CD4-positive, CD25-positive, alpha-beta regulatory T cell (primary cell): ENCODE data around the gene CALD1. TPM values are rescaled to one million over a fixed set of nuclear protein-coding genes. Genes with fewer than 3 reads are reported as not detected.

Experiments
- ATAC-seq, 2 donors: fragments of 150-1000 bp; cut with Tn5 transposase; one replicate each; pipeline ENCODE4 v1.10.0; 2021; ENCODE audit warnings: low read depth in 2 of 2, moderate number of reproducible peaks in 2 of 2, moderate library complexity in 1 of 2
- DNase-seq, 3 donors: peaks; one replicate each; pipeline versions ENCODE4 v3.0.0 to v3.0.0-alpha.2; 2012 to 2022; ENCODE audit warnings: mixed read lengths in 1 of 3
- H3K27ac ChIP-seq: one replicate; pipeline ENCODE4 v1.7.0; 2013; ENCODE audit warnings: mild to moderate bottlenecking, low read length; ENCODE audit not compliant: insufficient read depth, poor library complexity, severe bottlenecking
- H3K27me3 ChIP-seq: one replicate; pipeline ENCODE4 v1.7.0; 2013; ENCODE audit warnings: low read length; ENCODE audit not compliant: control insufficient read depth, insufficient read depth
- H3K36me3 ChIP-seq: one replicate; pipeline ENCODE4 v1.7.0; 2013; ENCODE audit warnings: mild to moderate bottlenecking, low read length, moderate library complexity; ENCODE audit not compliant: control insufficient read depth, insufficient read depth
- H3K4me1 ChIP-seq: 2 replicates; pipeline ENCODE4 v1.7.0; 2013; ENCODE audit warnings: mild to moderate bottlenecking, low read length; ENCODE audit not compliant: insufficient read depth, control insufficient read depth, poor library complexity, severe bottlenecking
- H3K4me3 ChIP-seq: one replicate; pipeline ENCODE4 v1.7.0; 2013; ENCODE audit warnings: low read depth, mild to moderate bottlenecking, low read length, moderate library complexity
- H3K9me3 ChIP-seq, 2 experiments: 1 replicate in 1 of 2; 2 replicates in 1 of 2; pipeline ENCODE4 v1.7.0; 2013; ENCODE audit warnings: low read length in 2 of 2, mild to moderate bottlenecking in 1 of 2, moderate library complexity in 1 of 2; ENCODE audit not compliant: control insufficient read depth in 2 of 2
- H3K27ac Mint-ChIP-seq, 3 donors: one replicate each; pipeline ENCODE4 v1.8.0; 2020 to 2022; ENCODE audit warnings: mild to moderate bottlenecking in 3 of 3, mixed read lengths in 3 of 3, moderate library complexity in 2 of 3
- H3K27me3 Mint-ChIP-seq: one replicate; pipeline ENCODE4 v1.8.0; 2022; ENCODE audit warnings: mild to moderate bottlenecking, mixed read lengths
- H3K36me3 Mint-ChIP-seq: one replicate; pipeline ENCODE4 v1.8.0; 2020; ENCODE audit warnings: mixed read lengths
- H3K4me1 Mint-ChIP-seq, 4 donors: one replicate each; pipeline ENCODE4 v1.8.0; 2020 to 2022; ENCODE audit warnings: mixed read lengths in 4 of 4, mild to moderate bottlenecking in 1 of 4
- H3K4me3 Mint-ChIP-seq, 4 donors: one replicate each; pipeline ENCODE4 v1.8.0; 2020 to 2022; ENCODE audit warnings: mild to moderate bottlenecking in 4 of 4, mixed read lengths in 4 of 4, moderate library complexity in 3 of 4
- H3K9me3 Mint-ChIP-seq, 7 donors: one replicate each; pipeline ENCODE4 v1.8.0; 2020 to 2022; ENCODE audit warnings: mixed read lengths in 7 of 7, mild to moderate bottlenecking in 3 of 7, moderate library complexity in 2 of 7
- polyA plus RNA-seq, 4 donors: library from polyadenylated mRNA; unstranded; fragments of 300-500 nt; fragmentation: Illumina TruSeq; gene quantifications; one replicate each; pipeline ENCODE4 v1.2.3, GENCODE V29; 2021
- total RNA-seq: library from RNA; stranded (reverse); gene quantifications from one replicate; pipeline ENCODE4 v1.2.3, GENCODE V29; 2022

CALD1 gene
- total and polyA plus RNA-seq, 5 donors from 2014 or later, result 0.10 to 3.9 (median 0.17) TPM; not detected in 2

- ATAC-seq (no peak), DNase-seq (no peak)
- Histone ChIP-seq H3K9me3 (no peaks in the 10 kb centered on the region), H3K27ac (no peak overlapping the region), H3K4me3 (no peak overlapping the region), H3K36me3 (no peaks in the 10 kb centered on the region), H3K4me1 (no peaks in the 10 kb centered on the region), H3K27me3 (peaks cover under 1% of the 10 kb centered on the region)
- peaks cover 0 to 1% (median 0%) of the 10 kb centered on the region in 7 donors for H3K9me3 Mint-ChIP-seq
- H3K4me3 Mint-ChIP-seq, result no peak overlapping the region
- no peaks in the 10 kb centered on the region for H3K36me3 Mint-ChIP-seq
- peaks cover 0 to 8% (median 3%) of the 10 kb centered on the region in 4 donors for H3K4me1 Mint-ChIP-seq
- no peak overlapping the region for H3K27ac Mint-ChIP-seq
- H3K27me3 Mint-ChIP-seq, result peaks cover 10% of the 10 kb centered on the region
Measured at GRCh38 chr7:134935701-134936100, 156.3 kb downstream of the CALD1 start.

- no peaks in the 10 kb centered on the region for H3K36me3 ChIP-seq
- H3K4me1 ChIP-seq, result no peaks in the 10 kb centered on the region
- no peaks in the 10 kb centered on the region for H3K9me3 ChIP-seq
- H3K4me3 Mint-ChIP-seq, result no peak overlapping the region
- DNase-seq (no peak), ATAC-seq (no peak)
- no peak overlapping the region for H3K27ac ChIP-seq
- H3K4me3 ChIP-seq, result no peak overlapping the region
- peaks cover 10% of the 10 kb centered on the region for H3K27me3 Mint-ChIP-seq
- no peaks in the 10 kb centered on the region for H3K36me3 Mint-ChIP-seq
- H3K27ac Mint-ChIP-seq, result no peak overlapping the region
- peaks cover 0 to 1% (median 0%) of the 10 kb centered on the region in 7 donors for H3K9me3 Mint-ChIP-seq
- H3K27me3 ChIP-seq, result peaks cover 1% of the 10 kb centered on the region
- peaks cover 0 to 8% (median 3%) of the 10 kb centered on the region in 4 donors for H3K4me1 Mint-ChIP-seq
Measured at GRCh38 chr7:134936893-134937510, 157.6 kb downstream of the CALD1 start.

- Mint-ChIP-seq H3K9me3 (peaks cover 0 to 1% (median 0%) of the 10 kb centered on the region in 7 donors), H3K36me3 (no peaks in the 10 kb centered on the region), H3K4me1 (peaks cover 0 to 4% (median 1%) of the 10 kb centered on the region in 4 donors), H3K4me3 (no peak overlapping the region), H3K27me3 (peaks cover 10% of the 10 kb centered on the region), H3K27ac (no peak overlapping the region)
- ATAC-seq (no peak), DNase-seq (no peak)
- H3K36me3 ChIP-seq, result no peaks in the 10 kb centered on the region
- no peak overlapping the region for H3K4me3 ChIP-seq
- H3K27ac ChIP-seq, result no peak overlapping the region
- no peaks in the 10 kb centered on the region for H3K9me3 ChIP-seq
- H3K27me3 ChIP-seq, result peaks cover 4% of the 10 kb centered on the region
- no peaks in the 10 kb centered on the region for H3K4me1 ChIP-seq
Measured at GRCh38 chr7:134938141-134938540, 158.7 kb downstream of the CALD1 start.

- no peaks in the 10 kb centered on the region for H3K9me3 ChIP-seq
- no peaks in the 10 kb centered on the region for H3K36me3 ChIP-seq
- Mint-ChIP-seq H3K4me3 (no peak overlapping the region), H3K27me3 (peaks cover 10% of the 10 kb centered on the region), H3K4me1 (no peaks in the 10 kb centered on the region), H3K36me3 (no peaks in the 10 kb centered on the region), H3K9me3 (no peaks in the 10 kb centered on the region), H3K27ac (no peak overlapping the region)
- H3K4me1 ChIP-seq, result no peaks in the 10 kb centered on the region
- no peak overlapping the region for H3K4me3 ChIP-seq
- peaks cover 4% of the 10 kb centered on the region for H3K27me3 ChIP-seq
- no peak for DNase-seq
- no peak overlapping the region for H3K27ac ChIP-seq
- ATAC-seq, result no peak
Measured at GRCh38 chr7:134939136-134939535, 159.7 kb downstream of the CALD1 start.

GRCh38 chr7:134940729-134941128 is 161.3 kb downstream of the CALD1 start:
- H3K27me3 ChIP-seq, result peaks cover 4% of the 10 kb centered on the region
- H3K36me3 ChIP-seq, result no peaks in the 10 kb centered on the region
- no peaks in the 10 kb centered on the region for H3K4me1 ChIP-seq
- H3K27ac ChIP-seq, result no peak overlapping the region
- Mint-ChIP-seq H3K4me1 (peaks cover 0 to under 1% (median 0%) of the 10 kb centered on the region in 4 donors), H3K27ac (no peak overlapping the region), H3K36me3 (no peaks in the 10 kb centered on the region), H3K9me3 (no peaks in the 10 kb centered on the region), H3K27me3 (peaks cover 10% of the 10 kb centered on the region), H3K4me3 (no peak overlapping the region)
- ATAC-seq (no peak), DNase-seq (no peak)
- H3K4me3 ChIP-seq, result no peak overlapping the region
- no peaks in the 10 kb centered on the region for H3K9me3 ChIP-seq

GRCh38 chr7:134941185-134941900 is 161.9 kb downstream of the CALD1 start:
- DNase-seq, result no peak
- Histone ChIP-seq H3K27me3 (peaks cover 4% of the 10 kb centered on the region), H3K4me1 (no peaks in the 10 kb centered on the region), H3K36me3 (no peaks in the 10 kb centered on the region), H3K27ac (no peak overlapping the region), H3K4me3 (no peak overlapping the region), H3K9me3 (no peaks in the 10 kb centered on the region)
- H3K4me3 Mint-ChIP-seq, result no peak overlapping the region
- ATAC-seq, result no peak
- H3K27ac Mint-ChIP-seq, result no peak overlapping the region
- peaks cover 0 to 5% (median 0%) of the 10 kb centered on the region in 4 donors for H3K4me1 Mint-ChIP-seq
- peaks cover 10% of the 10 kb centered on the region for H3K27me3 Mint-ChIP-seq
- H3K9me3 Mint-ChIP-seq, result no peaks in the 10 kb centered on the region
- no peaks in the 10 kb centered on the region for H3K36me3 Mint-ChIP-seq

- Histone ChIP-seq H3K4me1 (no peaks in the 10 kb centered on the region), H3K27me3 (peaks cover 4% of the 10 kb centered on the region), H3K27ac (no peak overlapping the region), H3K4me3 (no peak overlapping the region), H3K36me3 (no peaks in the 10 kb centered on the region), H3K9me3 (no peaks in the 10 kb centered on the region)
- Mint-ChIP-seq H3K9me3 (peaks cover 0 to 1% (median 0%) of the 10 kb centered on the region in 7 donors), H3K36me3 (no peaks in the 10 kb centered on the region), H3K4me3 (no peak overlapping the region), H3K27ac (no peak overlapping the region), H3K27me3 (peaks cover 10% of the 10 kb centered on the region), H3K4me1 (peaks cover 0 to 10% (median 0%) of the 10 kb centered on the region in 4 donors)
- DNase-seq (no peak), ATAC-seq (no peak)
Measured at GRCh38 chr7:134941952-134942351, 162.5 kb downstream of the CALD1 start.
